A673 (cell line): ENCODE results near the gene DNAJC10. TPM values are rescaled to one million over a fixed set of nuclear protein-coding genes. Genes with fewer than 3 reads are reported as not detected.

Source experiments
- BruUV-seq: library from RNA; stranded (reverse); fragments of 400-500 nt; replicated peaks from 2 replicates; lab custom pipeline; 2021; lab: Mats Ljungman, UMichigan
- CTCF ChIA-PET: fragments of 300-600 bp; sonication (Branson Sonifier 250); formaldehyde crosslinking; loops from one replicate; lab custom pipeline; 2022; ENCODE audit warnings: antibody characterized with exemption; lab: Charles Lee
- POLR2A ChIA-PET: fragments of 300-600 bp; sonication (Branson Sonifier 250); formaldehyde crosslinking; loops from one replicate; lab custom pipeline; 2022; ENCODE audit warnings: antibody characterized with exemption; ENCODE audit not compliant: low non-redundant PET; lab: Charles Lee
- DNase-seq: peaks from one replicate; pipeline ENCODE4 v3.0.0-alpha.2; 2015; ENCODE audit warnings: low spot score
- H3K27ac ChIP-seq: fragments of 200-600 bp; sonication (generic); 2 replicates; pipeline ENCODE4 v1.5.1; 2016; ENCODE audit warnings: mixed run types, low read depth, mild to moderate bottlenecking, mixed read lengths, antibody characterized with exemption, low read length; ENCODE audit not compliant: poor library complexity, severe bottlenecking
- H3K27me3 ChIP-seq: fragments of 200-600 bp; sonication (generic); replicated peaks from 2 replicates; pipeline ENCODE4 v1.6.1; 2017; ENCODE audit warnings: mixed run types, low read depth, mild to moderate bottlenecking, mixed read lengths, antibody characterized with exemption, low read length; ENCODE audit not compliant: insufficient read depth, poor library complexity
- H3K36me3 ChIP-seq: fragments of 200-600 bp; sonication (generic); 2 replicates; pipeline ENCODE4 v1.6.1; 2016; ENCODE audit warnings: mixed run types, mild to moderate bottlenecking, mixed read lengths, antibody characterized with exemption, low read length; ENCODE audit not compliant: insufficient read depth, poor library complexity, severe bottlenecking
- H3K4me1 ChIP-seq: fragments of 200-600 bp; sonication (generic); 2 replicates; pipeline ENCODE4 v1.6.1; 2017; ENCODE audit warnings: mixed run types, mild to moderate bottlenecking, mixed read lengths, antibody characterized with exemption, low read length; ENCODE audit not compliant: insufficient read depth, poor library complexity, severe bottlenecking
- H3K4me3 ChIP-seq: fragments of 200-600 bp; sonication (generic); 2 replicates; pipeline ENCODE4 v1.5.1; 2016; ENCODE audit warnings: low read depth, mixed run types, mild to moderate bottlenecking, mixed read lengths, low read length; ENCODE audit not compliant: poor library complexity, severe bottlenecking
- H3K9me3 ChIP-seq: fragments of 200-600 bp; sonication (generic); 2 replicates; pipeline ENCODE4 v1.6.1; 2016; ENCODE audit warnings: mixed run types, low read depth, mild to moderate bottlenecking, mixed read lengths, antibody characterized with exemption, low read length; ENCODE audit not compliant: poor library complexity, severe bottlenecking
- CTCF ChIP-seq: fragments of 300-800, 200-600 bp; sonication (generic); conservative IDR thresholded peaks from 2 replicates; pipeline ENCODE4 v1.5.1; 2017; ENCODE audit warnings: low read depth, mild to moderate bottlenecking, antibody characterized with exemption, low read length, moderate library complexity, mixed read lengths
- EZH2 ChIP-seq: fragments of 200-600 bp; sonication (generic); IDR thresholded peaks from 2 replicates; pipeline ENCODE4 v1.6.1; 2017; ENCODE audit warnings: borderline replicate concordance, low read depth, mild to moderate bottlenecking, mixed read lengths, antibody characterized with exemption, low read length; ENCODE audit not compliant: poor library complexity, severe bottlenecking
- intact Hi-C: fragments of 100-400 bp; cut with micrococcal nuclease; formaldehyde crosslinking; loops from one replicate; pipeline ENCODE4 v1.10.0; 2022; ENCODE audit not compliant: unreplicated experiment
- total RNA-seq: library from RNA; stranded (reverse); gene quantifications from 2 replicates; pipeline ENCODE4 v1.2.3, GENCODE V29; 2021

DNAJC10 gene
- total RNA-seq, 1 experiment from 2014 or later, result 101 TPM

DNA sequence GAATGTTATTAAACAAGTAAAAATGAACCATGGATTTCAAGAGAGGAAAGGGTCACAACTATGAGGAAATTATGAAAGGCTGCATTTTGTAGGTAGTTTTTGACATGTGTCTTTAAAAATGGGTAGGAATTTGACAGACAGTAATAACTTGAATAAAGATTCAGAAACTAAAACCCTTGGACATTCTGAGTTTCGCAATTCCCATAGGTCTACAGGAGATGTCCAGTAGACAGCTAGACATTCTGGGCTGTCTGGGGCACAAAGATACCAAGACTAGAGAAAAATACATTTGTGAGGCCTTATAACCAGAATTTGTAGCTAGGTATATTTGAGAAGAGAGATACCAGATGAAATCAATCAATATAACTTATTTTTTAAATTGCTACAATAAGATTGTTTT, 42.3 kb downstream of the DNAJC10 start:
- intact Hi-C loops, result no loop called here
- no peak overlapping the region for H3K27ac ChIP-seq
- ChIA-PET POLR2A (no interaction called here), CTCF (no interaction called here)
- H3K4me3 ChIP-seq, result no peak overlapping the region
- no peaks in the 10 kb centered on the region for H3K27me3 ChIP-seq
- peaks cover 74% of the 10 kb centered on the region for H3K36me3 ChIP-seq
- no TSS peak for BruUV-seq
- no peaks in the 10 kb centered on the region for H3K9me3 ChIP-seq
- DNase-seq, result no peak
- TF ChIP-seq CTCF, result no peak
- no peak for TF ChIP-seq EZH2
- peaks cover 26% of the 10 kb centered on the region for H3K4me1 ChIP-seq

DNA sequence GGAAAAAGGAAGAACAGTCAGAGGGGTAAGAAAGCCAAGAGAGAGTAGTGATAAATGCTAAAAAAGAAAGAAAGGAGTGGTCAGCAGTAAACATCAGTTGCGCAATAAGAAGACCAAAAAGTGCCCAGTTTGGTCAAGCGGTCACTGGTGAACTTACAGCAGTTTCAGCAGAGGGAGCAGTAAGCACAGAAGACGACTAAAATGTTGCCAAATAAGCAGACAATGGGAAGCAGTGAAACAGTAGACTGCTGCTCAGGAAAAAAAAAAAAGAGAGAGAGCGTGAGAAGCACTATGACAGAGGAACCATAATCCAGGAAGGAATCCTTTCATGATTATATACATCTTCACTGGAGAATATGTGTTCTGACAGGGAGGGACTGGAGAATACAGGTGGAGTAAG, 45.8 kb downstream of the DNAJC10 start:
- H3K36me3 ChIP-seq, result peaks cover 56% of the 10 kb centered on the region
- H3K4me1 ChIP-seq, result peaks cover 14% of the 10 kb centered on the region
- no peaks in the 10 kb centered on the region for H3K27me3 ChIP-seq
- H3K9me3 ChIP-seq, result no peaks in the 10 kb centered on the region
- CTCF ChIA-PET, result no interaction called here
- TF ChIP-seq CTCF (no peak), EZH2 (no peak)
- POLR2A ChIA-PET, result no interaction called here
- BruUV-seq, result no TSS peak
- H3K4me3 ChIP-seq, result no peak overlapping the region
- peak overlapping the region; percentile 11 for H3K27ac ChIP-seq
- no peak for DNase-seq
- intact Hi-C loops, result no loop called here

GRCh38 chr2:182763311-182763912, 47.4 kb downstream of the DNAJC10 start:
- Histone ChIP-seq H3K27me3 (no peaks in the 10 kb centered on the region), H3K9me3 (no peaks in the 10 kb centered on the region), H3K4me3 (no peak overlapping the region), H3K36me3 (peaks cover 41% of the 10 kb centered on the region), H3K27ac (no peak overlapping the region), H3K4me1 (peaks cover 14% of the 10 kb centered on the region)
- intact Hi-C loops, result no loop called here
- ChIA-PET CTCF (interaction anchor here (0.8 to 1.2 kb wide), 2 partner anchors 216 to 217 kb away, joined by 3 to 4 read pairs; no protein-coding TSS in a partner anchor), POLR2A (interaction anchor here (0.5 kb wide), 1 partner anchor 154 kb away, joined by 3 read pairs; no protein-coding TSS in a partner anchor)
- TF ChIP-seq CTCF (peak; percentile 67), EZH2 (no peak)
- peak; percentile 62 for DNase-seq
- BruUV-seq, result no TSS peak
